ENCODE data around the gene ADAMTS2.
"Not testable (repeated sequence)": the region's sequence is repeated elsewhere in the genome, so short reads cannot be mapped to it uniquely, and the experiment has no call there.

ADAMTS2 gene

DNA sequence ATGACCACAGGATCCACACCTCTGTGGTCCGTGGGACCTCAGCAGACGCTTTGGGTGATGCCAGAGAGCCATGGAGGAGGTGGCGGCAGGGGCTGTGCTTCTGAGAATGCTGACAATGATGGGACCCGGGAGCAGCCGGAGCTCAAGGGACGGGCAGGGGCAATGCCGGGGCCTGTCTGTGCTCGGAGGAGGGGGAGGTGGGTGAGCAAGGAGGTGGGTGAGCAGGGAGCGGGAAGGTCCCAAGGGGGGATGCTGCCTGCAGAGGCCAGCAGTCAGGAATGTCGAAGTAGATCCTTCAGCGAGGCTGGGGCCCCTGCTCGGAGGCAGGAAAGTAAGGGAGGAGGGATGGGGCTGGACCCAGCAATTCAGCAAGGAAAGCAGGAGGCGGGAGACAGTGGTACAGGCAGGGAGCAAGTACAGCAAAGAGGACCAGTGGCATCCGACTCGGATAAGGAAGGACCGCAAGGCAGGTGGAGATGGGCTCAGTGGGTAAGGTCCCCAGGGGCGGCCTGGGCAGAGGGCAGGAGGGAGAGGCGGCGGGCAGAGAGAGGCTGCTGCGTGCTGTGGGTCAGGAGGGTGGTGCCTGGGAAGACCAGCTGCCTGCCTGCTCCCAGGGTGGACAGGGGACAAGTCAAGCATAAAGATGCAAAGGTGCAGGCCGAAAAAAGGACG is 49.0 kb downstream of the ADAMTS2 start:
- no peak for DNase-seq

DNA sequence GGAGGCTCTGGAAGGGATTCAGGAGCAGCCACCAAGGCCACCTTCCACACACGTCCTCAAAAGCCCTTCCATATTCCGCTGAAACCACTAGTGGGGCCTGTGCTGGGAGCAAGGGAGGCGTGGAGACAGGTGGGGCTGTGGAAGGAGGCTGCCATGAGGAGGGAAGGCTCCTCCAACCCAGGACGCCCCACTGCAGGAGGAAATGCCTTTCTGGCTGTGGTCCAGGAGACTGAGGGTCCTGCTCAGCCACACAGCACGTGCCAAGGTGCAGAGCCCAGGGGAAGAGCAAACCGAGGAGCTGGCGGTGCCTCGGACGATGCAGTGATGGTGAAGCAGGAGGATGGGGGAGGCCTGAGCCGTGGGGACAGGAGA is 49.5 kb downstream of the ADAMTS2 start:
- DNase-seq, result no peak

DNA sequence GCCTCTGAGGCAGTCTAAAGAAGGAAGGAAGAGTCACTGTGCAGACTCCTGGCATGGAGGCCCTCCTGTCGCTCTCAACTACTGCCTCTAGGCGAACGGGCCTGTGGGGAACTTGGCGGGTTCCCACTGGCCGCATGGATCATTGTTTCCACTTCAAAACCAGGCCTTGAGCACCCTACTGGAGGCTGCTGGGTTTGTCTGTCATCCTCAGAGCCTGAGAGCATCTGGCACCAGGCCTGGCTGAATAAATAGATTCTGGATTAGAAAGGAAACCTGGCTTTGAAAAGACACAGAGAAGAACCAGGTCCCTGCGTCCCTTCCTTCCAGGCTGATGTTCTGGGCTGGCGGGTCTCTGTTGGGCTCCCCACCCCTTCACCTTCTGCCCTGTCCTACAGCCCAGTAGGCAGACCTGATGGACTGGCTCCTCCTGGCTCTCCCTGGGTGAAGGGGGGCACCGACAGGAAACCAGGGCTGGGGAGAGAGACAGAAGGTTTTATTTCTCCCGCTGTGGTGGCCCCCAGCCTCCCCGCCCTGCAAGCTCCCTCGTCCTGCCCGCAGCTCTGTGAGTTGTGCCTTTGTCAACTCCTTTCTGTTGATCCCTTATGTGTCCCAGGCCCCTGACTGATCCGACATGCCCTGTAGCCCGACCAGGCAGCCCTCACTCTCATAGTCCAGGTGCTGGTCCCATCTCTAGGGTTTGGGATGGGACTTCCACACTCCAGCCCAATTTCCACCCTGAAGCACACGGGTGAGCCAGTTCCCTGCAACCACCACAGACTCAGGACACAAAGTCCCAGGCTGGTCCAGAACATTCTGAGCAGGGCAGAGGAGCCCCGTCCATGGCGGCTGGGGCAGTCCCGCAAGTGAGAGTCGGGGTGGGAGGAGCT is 50.1 kb downstream of the ADAMTS2 start:
- DNase-seq, result no peak

DNA sequence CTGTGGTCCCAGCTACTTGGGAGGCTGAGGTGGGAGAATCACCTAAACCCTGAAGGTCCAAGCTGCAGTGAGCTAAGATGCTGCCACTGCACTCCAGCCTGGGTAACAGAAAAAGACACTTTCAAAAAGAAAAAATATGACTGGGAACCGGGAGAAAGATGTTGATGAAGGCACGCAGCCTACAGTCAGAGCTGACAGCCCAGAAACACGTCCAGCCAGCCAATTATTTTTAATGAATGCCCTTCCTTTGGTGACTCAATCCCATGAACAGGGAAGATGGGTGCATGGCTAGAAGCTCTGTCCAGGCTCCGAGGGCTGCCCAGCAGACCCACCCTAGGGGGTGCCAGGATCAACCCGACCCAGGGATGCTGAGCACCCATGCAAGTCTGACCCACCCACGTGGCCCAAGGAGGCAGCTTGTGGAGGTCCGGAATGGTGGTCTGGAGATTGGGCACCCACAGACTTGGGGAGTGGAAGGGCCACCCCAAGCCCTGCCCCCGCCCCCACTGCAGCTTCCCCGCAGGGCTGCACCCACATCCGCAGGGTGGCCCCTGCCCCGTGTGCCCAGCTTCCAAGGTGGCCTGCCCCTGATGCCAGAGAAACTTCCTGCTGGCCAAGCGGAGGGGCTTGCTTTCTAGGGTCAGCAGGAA is 51.0 kb downstream of the ADAMTS2 start:
- no peak for DNase-seq

DNA sequence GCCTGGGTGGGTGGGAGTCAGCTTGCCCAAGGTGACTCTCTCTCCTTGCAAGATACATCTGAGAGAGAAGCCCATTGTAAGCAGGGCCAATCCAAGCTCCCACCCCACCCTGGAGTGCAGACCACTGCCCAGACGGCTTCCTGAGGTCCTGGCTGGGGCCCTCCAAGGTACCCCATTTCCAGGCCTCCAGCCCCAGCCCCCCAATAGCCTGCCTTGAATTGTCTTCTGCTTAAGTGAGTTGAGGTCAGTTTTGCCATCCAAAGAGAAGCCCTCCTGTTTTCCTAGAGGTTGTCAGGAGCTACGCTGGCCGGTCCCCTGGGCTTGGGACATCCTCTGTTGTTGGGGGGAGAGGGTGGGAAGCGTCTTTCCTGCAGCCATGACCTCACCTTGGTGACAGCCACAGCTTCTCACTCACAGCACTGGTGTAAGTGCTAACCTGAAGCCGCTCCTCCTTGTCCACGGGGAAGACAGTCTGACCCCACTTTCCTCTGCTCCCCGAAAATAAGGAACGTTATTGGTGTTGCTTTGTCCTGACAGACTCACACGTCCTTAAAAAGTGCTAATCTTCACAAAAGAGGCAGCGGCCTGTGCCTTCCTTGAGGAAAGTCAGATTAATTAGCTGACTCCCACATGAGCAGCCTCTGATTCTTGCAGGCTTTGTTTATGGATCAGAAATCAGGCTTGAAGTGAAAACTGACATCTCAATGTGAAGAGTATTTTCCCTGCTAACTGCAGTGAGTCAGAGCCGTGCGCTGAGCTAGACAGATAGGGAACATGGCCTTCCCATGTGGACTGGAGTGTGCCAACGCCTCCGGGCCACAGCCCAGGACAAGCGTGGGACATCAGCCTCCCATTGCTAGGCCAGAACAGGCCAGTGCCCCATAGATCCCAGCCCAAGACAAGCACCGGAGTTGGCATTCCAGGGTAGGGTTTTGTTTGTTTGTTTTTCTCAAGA is 52.3 kb downstream of the ADAMTS2 start:
- no peak for DNase-seq

DNA sequence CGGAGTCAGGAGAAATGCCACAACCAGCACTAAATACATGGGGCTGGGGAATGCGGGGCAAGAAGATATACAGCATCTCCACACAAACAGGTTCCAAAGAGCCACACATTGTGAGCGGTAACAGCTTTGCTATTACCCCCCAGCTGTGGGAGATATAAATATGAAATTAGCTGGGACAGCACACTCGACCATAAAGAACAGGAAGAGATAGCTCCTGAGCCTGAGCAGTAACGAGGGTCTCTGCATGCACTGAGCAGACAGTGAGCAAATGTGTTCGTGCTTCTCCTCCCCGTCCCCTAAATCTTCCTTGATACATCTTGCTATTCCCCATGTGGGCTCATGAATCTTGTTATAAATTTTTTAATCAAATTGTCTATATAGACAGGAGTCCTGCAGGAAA is 53.1 kb downstream of the ADAMTS2 start:
- DNase-seq, result no peak

DNA sequence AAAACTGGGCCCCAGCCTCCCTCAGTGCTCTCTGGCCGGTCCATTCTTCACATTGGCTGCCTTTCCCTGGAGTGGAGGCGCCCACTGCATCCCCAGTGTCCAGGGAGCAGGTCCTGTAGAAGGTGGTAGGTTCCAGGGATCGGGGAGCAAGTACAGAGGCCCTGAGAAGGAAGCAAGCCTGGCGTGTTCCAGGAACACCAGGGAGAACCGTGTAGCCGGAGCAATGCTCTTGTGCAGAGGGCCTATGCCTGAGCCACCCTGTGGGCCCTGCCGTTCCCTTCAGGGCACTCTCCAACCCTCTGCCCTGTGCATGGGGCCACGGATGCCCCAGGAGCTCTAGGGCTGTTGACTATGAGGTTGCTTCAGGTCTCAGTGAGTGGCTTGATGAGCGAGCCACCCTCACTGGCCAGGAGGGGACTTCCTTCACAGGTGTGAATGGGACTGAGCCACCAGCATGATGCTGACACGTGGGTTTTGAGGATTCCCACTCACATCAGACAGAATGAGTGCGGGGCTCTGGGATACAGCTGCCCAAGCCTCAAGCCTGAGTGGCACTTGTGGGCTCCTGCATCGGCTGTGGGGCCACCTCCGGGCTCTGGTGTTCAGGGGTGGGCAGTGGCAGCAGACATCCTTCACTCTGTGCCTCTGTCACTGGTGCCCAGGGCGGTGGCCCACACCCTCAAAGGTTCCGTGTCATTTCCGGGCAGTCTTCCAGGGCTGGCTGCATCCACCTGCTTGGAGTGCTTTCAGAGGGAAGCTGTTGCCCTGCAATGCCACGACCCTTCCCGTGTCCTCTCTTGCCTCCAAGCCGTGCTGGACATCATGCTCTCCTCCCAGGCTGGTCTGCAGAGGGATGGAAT is 54.4 kb downstream of the ADAMTS2 start:
- no peak for DNase-seq

DNA sequence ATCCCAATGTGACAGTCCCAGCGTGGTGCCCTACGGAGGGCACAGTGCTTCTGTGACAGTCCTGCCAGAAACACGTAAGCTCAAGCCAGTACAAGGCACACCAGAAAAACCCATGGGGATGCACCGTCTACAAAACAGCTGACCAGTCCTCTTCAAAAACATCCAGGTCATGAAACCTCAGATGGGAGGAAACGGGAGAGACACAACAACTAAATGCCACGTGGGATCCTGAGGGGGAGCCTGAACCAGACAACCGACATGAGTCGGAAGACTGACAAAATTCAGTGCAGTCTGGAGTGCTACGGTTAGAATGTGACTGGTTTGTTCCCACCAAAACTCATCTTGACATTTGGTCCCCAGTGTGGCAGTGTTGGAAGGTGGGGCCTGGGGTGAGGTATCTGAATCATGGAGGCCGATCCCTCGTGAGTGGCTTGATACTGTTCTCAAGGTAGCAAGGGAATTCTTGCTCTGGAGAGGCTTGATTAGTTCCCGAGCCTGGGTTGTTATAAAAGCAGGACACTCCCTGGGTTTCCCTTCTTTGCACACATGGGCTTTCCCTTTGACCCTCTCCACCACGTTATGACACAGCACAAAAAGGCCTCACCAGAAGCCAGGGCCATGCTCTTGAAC is 55.4 kb downstream of the ADAMTS2 start:
- DNase-seq, result no peak

DNA sequence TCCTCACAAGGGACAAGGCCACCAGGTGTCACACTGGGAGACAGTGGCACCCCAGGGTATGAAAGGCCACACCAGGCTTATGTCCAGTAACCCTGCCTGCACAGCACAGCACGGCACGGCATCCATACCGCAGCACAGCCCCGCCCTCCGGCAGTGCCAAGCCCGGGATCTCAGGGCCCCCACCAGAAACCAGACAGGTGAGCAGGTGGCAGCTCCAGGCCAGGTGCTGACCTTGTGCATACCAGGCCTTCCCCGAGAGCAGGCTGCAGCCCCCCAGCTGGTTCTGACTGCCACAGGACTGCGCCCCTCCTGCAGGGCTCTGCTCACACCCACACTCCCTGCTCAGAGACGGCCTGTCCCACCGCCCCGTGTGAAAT is 56.5 kb downstream of the ADAMTS2 start:
- no peak for DNase-seq

DNA sequence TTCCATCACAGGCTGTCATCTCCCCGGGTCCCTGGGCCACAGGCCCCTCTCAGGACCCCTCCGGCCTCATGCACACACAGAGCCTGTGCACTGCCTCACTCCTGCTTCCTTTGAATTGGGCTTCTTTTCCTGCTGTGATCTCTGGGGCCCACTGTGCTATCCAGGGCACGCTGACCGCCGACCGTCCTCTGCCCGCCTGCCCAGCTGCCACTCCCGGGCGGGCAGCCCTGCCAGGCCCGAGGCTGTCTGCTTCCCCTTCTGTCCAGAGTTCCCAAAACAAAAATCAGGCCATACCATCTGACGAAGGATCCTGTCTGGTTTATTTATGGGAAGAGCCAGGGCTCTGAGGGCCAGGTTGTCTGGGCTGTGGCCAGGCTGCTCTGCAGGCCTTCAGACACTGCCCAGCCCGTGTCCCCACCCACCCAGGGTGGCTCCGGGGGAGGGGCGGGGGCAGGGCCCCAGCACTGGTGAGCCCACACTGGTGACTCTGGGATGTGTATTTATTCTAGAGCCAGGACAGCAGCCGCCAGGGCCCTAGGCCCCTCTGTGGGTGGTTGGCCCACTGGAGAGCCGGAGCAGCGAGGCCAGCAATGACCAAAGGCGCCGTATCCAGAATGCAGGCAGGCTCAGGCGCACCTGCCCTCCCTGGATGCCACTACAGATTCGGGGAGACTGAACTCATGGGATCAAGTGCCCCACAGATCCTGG is 57.0 kb downstream of the ADAMTS2 start:
- no peak for DNase-seq

DNA sequence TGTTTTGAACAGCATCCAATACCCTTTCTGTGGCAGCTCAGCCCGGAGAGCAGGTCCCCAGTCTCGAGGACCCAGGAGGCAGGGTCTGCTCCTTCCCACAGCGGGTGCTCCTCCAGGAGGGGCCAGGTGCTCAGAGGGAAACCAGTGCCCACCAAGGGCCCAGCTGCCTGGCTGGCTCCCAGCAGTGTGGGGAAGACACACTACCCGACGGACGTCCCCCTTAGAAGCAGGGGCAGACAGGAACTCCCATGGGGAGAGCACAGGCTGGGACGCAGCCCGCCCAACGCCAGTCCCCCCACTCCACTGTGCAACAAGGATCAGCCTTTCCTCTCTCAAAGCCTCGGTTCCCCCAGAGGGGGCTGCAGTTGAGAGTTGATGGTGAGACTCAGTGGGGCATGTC is 57.6 kb downstream of the ADAMTS2 start:
- DNase-seq, result no peak

DNA sequence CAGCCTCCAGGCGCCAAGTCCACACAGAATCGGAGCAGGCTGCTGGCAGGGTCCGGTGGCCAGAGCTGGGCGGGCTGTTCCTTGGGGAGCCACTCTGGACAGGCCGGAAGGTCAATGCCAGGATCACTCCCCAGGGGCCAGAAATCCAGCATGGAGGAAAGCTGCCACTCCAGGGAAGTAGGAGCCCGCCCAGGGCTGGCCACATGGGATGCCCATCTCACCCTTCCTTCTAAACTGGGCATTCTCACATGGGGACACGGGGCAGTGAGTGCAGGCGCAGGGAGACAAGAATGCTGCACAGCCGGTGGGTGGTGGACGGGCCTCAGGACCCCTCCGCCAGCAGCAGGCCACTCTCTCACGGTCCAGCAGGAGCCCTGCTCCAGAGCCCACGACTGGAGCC is 58.2 kb downstream of the ADAMTS2 start:
- no peak for DNase-seq

DNA sequence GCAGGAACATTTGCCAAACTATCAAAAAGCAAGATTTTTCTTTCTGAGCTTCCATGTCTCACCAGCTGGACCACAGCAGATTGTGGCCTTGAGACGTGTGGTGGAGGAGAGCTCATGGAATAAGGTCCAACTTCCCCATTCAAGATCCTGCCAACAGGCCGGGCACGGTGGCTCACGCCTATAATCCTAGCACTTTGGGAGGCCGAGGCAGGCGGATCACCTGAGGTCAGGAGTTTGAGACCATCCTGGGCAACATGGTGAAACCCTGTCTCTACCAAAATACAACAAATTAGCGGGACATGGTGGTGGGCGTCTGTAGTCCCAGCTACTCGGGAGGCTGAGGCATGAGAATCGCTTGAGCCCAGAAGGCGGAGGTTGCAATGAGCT is 59.5 kb downstream of the ADAMTS2 start:
- not testable (repeated sequence) for DNase-seq

DNA sequence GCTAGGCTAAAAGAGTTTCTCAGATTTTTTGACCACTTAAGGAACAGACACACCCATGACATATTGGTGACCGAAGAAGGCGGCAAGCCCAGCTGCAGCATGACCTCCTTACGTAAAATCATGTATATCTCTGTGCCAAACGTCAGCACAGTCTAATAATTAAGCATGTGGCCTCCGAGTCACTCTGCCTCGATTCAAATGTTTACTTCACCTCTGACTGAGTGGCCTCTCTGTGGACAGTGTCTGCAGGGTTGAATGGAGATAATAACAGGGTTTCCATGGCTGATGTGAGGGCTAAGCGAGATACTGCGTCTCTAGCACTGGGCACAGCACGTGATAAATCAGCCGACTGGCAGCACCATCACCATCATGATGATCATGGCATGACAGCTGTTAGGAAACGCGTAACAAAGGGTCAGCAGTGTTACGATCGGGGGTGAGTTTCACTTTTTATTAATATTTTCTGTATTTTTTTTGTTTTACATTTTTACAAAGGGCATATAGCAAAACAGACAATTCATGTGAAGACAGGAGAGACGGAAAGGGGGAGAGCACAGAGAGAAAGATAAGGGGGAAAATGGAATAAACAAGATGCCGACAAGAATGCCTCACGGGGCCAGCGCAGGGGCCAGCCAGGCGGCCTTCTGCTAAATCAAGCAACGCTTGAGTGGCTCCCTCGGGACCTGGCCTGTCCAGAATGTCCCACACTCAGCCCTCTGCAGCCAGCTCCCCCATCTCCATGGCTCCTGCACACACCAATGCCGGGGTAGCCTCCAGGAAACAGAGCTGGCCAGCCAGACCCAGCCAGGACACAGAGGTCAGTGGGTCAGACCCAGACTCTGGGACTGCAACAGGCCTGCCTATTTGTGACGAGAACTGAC is 60.3 kb downstream of the ADAMTS2 start:
- DNase-seq, result no peak

DNA sequence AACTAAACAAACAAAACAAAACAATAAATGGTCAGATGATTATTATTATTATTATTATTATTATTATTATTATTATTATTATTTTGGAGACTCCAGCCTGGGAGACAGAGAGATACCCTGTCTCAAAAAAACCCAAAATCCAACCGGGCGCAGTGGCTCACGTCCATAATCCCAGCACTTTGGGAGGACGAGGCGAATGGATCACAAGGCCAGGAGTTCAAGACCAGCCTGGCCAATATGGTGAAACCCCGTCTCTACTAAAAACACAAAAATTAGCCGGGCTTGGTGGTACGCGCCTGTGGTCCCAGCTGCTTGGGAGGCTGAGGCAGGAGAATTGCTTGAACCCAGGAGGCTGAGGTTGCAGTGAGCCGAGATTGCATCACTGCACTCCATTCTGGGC is 61.4 kb downstream of the ADAMTS2 start:
- DNase-seq, result not testable (repeated sequence)

DNA sequence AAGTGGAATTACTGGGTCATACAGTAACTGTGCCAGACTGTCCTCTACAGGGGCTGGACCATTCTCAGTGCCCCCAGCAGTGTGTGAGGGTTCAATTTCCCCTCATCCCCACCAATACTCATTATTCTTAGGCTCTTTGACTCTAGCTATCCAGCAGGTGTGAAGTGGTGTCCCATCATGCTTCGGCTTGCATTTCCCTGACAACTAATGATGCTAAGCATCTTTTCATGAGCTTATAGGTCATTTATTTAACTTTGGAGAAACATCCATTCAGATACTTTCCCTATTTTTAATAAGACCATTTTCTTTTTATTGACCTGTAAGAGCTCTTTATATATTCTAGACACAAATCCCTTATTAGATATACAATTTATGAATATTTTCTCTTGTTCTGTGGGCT is 63.6 kb downstream of the ADAMTS2 start:
- no peak for DNase-seq

DNA sequence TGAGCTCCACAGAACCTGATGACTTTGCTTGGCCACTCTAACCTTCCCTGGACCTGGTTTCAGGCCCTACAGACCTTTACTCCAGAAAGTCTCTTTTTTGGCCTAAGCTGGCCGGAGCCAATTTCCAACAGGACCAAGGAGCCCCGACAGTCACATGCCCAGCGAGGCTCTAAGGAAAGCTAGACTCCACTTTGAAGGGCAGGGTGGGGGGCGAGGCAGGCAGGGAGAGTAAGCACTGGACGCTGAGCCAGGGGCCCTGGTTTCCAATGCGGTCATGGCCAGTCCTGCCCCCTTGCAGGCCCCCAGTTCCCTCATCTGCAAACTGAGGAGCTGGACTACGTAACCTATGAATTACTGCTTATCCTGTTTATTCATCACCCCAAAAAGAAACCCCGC is 65.2 kb downstream of the ADAMTS2 start:
- no peak for DNase-seq

DNA sequence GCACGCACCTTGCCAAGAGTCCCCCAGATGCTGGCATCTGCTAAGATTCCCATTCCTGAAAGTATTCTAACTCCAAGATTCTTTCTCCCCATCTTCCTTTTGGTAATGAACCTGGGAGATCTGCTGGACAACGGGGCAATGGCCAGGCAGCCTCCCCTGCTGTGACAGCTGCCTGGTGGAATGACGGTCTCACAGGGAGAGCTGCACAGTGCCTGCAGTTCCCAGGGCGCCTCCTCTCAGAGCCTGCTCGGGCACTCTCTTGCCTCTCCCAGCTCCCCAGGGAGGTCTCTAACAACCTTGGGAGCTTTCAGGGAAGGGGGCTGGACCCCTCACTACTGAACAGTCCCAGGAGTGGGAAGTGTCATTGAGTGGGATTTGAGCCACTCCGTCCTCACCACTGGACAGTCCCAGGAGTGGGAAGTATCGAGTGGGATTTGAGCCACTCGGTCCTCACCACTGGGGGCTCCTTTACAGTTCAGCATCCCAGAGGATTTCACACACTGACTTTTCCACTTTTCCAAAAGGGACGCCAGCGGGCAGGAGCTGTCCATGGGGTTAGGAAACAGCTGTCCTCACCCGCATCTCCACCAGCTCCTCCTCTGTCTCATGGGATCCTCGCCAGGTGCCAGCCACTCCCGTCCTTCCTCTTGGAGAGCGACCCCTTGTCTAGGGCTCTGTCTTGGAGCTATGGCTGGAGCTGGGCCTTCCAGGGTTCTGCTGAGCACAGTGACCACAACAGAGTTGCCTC is 65.7 kb downstream of the ADAMTS2 start:
- no peak for DNase-seq

DNA sequence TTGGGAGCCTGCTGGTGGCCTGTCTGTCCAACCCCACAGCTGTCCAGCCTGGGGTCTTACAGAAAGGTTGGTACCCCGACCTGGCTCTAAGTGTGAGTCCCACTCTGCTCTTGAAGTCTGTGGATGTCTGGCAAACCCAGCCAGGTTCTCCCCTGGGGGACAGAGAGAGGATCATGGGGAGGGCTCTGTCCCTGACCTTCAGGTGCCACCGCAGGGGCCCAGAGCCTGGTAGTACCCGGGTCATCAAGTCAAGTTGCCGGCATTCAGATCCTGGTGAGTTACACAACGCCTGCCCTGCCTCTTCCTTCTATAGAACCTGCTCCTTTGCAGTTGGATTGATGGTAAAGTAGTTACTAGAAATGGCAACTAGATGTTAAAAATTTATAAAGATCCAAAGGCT is 66.7 kb downstream of the ADAMTS2 start:
- DNase-seq, result no peak
